ENCODE measurements around the gene YJEFN3. TPM values are rescaled to one million over a fixed set of nuclear protein-coding genes. Genes with fewer than 3 reads are reported as not detected.

YJEFN3 gene
- total RNA-seq, 1 experiment from 2014 or later = 25.3 TPM

DNA sequence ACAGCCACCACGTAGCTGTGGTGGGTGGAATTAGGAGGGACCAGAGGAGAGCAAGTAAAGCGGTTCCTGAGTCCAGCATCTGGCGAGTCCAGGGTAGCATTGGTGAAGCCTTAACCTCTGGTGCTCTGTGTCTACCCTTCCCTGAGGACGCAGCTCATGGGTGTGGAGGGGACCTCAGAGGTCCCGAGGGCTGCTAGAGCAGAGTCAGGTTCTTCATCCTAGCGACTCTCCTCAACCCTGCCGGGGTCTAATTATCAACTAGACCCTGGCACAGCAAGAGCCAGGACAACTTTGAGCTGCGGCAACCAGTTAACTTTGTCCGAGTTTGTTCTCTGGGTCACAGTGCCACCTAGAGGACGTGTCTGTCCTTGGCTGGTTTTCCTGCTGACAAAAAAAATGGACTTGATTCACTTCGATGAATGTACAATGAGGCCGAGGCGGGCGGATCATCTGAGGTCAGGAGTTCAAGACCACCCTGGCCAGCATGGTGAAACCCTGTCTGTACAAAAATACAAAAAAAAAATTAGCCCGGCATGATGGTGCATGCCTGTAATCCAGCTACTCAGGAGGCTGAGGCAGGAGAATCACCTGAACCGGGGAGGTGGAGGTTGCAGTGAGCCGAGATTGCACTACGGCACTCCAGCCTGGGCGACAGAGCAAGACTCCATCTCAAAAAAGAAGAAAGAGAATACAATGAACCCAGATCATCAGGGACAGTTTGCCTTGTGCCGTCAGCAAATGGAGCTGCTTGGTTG is 38.3 kb upstream of the YJEFN3 start:
- Histone ChIP-seq H3K4me3 (replicated peaks in 1 of 2; ENCODE audit: low read depth in 1 of 2, low read length in 2 of 2) (no peak overlapping the region), H3K79me2 (ENCODE audit: insufficient read depth, low read length) (peaks cover 90% of the 10 kb centered on the region), H3K4me1 (ENCODE audit: control insufficient read depth in 1 of 2, insufficient read depth in 2 of 2, low read length in 2 of 2) (peaks cover 19 to 43% of the 10 kb centered on the region in 2 experiments), H3K36me3 (ENCODE audit: control insufficient read depth in 1 of 2, insufficient read depth in 2 of 2, low read length in 2 of 2) (peaks cover 14 to 21% of the 10 kb centered on the region in 2 experiments; a peak in 3 of 4 replicates), H3K9ac (ENCODE audit: low read length) (peak overlapping the region; percentile 21; the same call in 1 of the 2 replicates), H3K9me2 (ENCODE audit: insufficient read depth) (no peaks in the 10 kb centered on the region), H3K27ac (ENCODE audit: low read depth, low read length) (peak overlapping the region; percentile 72), H4K20me1 (ENCODE audit: insufficient read depth) (peaks cover 10% of the 10 kb centered on the region; the same call in 1 of the 2 replicates), H3K27me3 (ENCODE audit: insufficient read depth, low read length) (no peaks in the 10 kb centered on the region), H3K9me3 (ENCODE audit: control insufficient read depth in 1 of 2, insufficient read depth in 1 of 2, low read depth in 1 of 2, low read length in 2 of 2) (no peaks in the 10 kb centered on the region), H2AFZ (ENCODE audit: low read depth, low read length, poor library complexity, severe bottlenecking) (no peak overlapping the region), H3K4me2 (ENCODE audit: low read length) (peak overlapping the region; percentile 62; the same call in 1 of the 2 replicates)
- ChIA-PET CTCF (interaction anchor here (0.6 to 3.2 kb wide), 16 partner anchors 9 to 349 kb away, joined by 3 to 40 read pairs (median 4); partner anchors contain the start of genes GATAD2A and NDUFA13), POLR2A (interaction anchor here (1.2 to 2.2 kb wide), 2 partner anchors 124 to 126 kb away, joined by 4 to 10 read pairs; no protein-coding TSS in a partner anchor), RAD21 (ENCODE audit: low non-redundant PET in 1 of 2, low total read pairs in 2 of 2, uncharacterized antibody in 2 of 2, unreplicated experiment in 2 of 2) (interaction anchor here (0.6 to 1.4 kb wide), 2 partner anchors 123 to 124 kb away, joined by 3 to 5 read pairs; no protein-coding TSS in a partner anchor)
- no peak for TF ChIP-seq SP1 (IDR thresholded peaks at IDR 0.05; ENCODE audit: low read depth)
- TF ChIP-seq EGR1 (IDR thresholded peaks at IDR 0.05; ENCODE audit: low read depth) = no peak
- TF ChIP-seq, protein P1, sequence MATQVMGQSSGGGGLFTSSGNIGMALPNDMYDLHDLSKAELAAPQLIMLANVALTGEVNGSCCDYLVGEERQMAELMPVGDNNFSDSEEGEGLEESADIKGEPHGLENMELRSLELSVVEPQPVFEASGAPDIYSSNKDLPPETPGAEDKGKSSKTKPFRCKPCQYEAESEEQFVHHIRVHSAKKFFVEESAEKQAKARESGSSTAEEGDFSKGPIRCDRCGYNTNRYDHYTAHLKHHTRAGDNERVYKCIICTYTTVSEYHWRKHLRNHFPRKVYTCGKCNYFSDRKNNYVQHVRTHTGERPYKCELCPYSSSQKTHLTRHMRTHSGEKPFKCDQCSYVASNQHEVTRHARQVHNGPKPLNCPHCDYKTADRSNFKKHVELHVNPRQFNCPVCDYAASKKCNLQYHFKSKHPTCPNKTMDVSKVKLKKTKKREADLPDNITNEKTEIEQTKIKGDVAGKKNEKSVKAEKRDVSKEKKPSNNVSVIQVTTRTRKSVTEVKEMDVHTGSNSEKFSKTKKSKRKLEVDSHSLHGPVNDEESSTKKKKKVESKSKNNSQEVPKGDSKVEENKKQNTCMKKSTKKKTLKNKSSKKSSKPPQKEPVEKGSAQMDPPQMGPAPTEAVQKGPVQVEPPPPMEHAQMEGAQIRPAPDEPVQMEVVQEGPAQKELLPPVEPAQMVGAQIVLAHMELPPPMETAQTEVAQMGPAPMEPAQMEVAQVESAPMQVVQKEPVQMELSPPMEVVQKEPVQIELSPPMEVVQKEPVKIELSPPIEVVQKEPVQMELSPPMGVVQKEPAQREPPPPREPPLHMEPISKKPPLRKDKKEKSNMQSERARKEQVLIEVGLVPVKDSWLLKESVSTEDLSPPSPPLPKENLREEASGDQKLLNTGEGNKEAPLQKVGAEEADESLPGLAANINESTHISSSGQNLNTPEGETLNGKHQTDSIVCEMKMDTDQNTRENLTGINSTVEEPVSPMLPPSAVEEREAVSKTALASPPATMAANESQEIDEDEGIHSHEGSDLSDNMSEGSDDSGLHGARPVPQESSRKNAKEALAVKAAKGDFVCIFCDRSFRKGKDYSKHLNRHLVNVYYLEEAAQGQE (IDR thresholded peaks at IDR 0.05; ENCODE audit: low read depth) = no peak
- TF ChIP-seq CEBPB (IDR thresholded peaks at IDR 0.05; ENCODE audit: low read depth) = no peak
- TF ChIP-seq RAD21 (IDR thresholded peaks at IDR 0.05; ENCODE audit: low read depth) = peak; percentile 88
- TF ChIP-seq POLR2AphosphoS5 (IDR thresholded peaks at IDR 0.05; ENCODE audit: low read depth, low read length) = no peak
- no peak for TF ChIP-seq SRF (IDR thresholded peaks at IDR 0.05; ENCODE audit: low read depth)
- TF ChIP-seq, protein P2, sequence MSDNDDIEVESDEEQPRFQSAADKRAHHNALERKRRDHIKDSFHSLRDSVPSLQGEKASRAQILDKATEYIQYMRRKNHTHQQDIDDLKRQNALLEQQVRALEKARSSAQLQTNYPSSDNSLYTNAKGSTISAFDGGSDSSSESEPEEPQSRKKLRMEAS (IDR thresholded peaks at IDR 0.05) = no peak
- TF ChIP-seq EZH2phosphoT487 (IDR thresholded peaks at IDR 0.05; ENCODE audit: borderline replicate concordance) = no peak
- TF ChIP-seq, protein P3, sequence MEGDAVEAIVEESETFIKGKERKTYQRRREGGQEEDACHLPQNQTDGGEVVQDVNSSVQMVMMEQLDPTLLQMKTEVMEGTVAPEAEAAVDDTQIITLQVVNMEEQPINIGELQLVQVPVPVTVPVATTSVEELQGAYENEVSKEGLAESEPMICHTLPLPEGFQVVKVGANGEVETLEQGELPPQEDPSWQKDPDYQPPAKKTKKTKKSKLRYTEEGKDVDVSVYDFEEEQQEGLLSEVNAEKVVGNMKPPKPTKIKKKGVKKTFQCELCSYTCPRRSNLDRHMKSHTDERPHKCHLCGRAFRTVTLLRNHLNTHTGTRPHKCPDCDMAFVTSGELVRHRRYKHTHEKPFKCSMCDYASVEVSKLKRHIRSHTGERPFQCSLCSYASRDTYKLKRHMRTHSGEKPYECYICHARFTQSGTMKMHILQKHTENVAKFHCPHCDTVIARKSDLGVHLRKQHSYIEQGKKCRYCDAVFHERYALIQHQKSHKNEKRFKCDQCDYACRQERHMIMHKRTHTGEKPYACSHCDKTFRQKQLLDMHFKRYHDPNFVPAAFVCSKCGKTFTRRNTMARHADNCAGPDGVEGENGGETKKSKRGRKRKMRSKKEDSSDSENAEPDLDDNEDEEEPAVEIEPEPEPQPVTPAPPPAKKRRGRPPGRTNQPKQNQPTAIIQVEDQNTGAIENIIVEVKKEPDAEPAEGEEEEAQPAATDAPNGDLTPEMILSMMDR (IDR thresholded peaks at IDR 0.05 in 2 of 3, conservative IDR thresholded peaks at IDR 0.05 in 1 of 3; ENCODE audit: borderline replicate concordance in 1 of 3, insufficient read depth in 1 of 3, low read depth in 2 of 3, low read length in 2 of 3) = peak; percentile 74 to 79 (median 79); a peak in 5 of 6 replicates
- intact Hi-C loops (cut with micrococcal nuclease) = loop anchor here (1.0 to 5.0 kb wide), 2 partner anchors 123 to 343 kb away; no protein-coding TSS in a partner anchor
- BruUV-seq (replicated peaks) = no TSS peak
- DNase-seq (ENCODE audit: low read depth, low spot score) (peak; percentile 56), ATAC-seq (peak; percentile 47)
